Stimulated activated CD8-positive, alpha-beta memory T cell treated with anti-CD3 and anti-CD28 coated beads, Interleukin-4, amount 100 ng/mL, for 24 hours (primary cell): Measurements from ENCODE around the gene KIAA0586.

Experiments used
- DNase-seq: peaks from one replicate; pipeline ENCODE4 v3.0.0-alpha.2; 2020; ENCODE audit warnings: low read depth

KIAA0586 gene

GRCh38 chr14:58598028-58598803 lies 170.7 kb downstream of the KIAA0586 start:
- no peak for DNase-seq

- DNase-seq = no peak
Measured at GRCh38 chr14:58598804-58599525, 171.4 kb downstream of the KIAA0586 start.

GRCh38 chr14:58599707-58600106 lies 172.2 kb downstream of the KIAA0586 start:
- DNase-seq = no peak
